NT2/D1 (cell line): ENCODE measurements around the gene ACTR3C.
"Not testable (repeated sequence)": the region's sequence is repeated elsewhere in the genome, so short reads cannot be mapped to it uniquely, and the experiment has no call there.

ENCODE experiments used
- DNase-seq: peaks from one replicate; pipeline ENCODE4 v3.0.0-alpha.2; 2011; ENCODE audit warnings: low read depth, low spot score
- H3K27me3 ChIP-seq: 2 replicates; pipeline ENCODE4 v1.6.0; 2011; ENCODE audit warnings: mild to moderate bottlenecking; ENCODE audit not compliant: insufficient read length, insufficient read depth
- H3K36me3 ChIP-seq: 2 replicates; pipeline ENCODE4 v1.6.1; 2011; ENCODE audit warnings: mild to moderate bottlenecking, low read length, mixed read lengths; ENCODE audit not compliant: insufficient read depth, insufficient read length
- H3K4me1 ChIP-seq: 2 replicates; pipeline ENCODE4 v1.5.1; 2011; ENCODE audit not compliant: insufficient read depth, insufficient read length
- H3K4me3 ChIP-seq: 2 replicates; pipeline ENCODE4 v1.5.1; 2011; ENCODE audit warnings: low read depth; ENCODE audit not compliant: insufficient read length
- H3K9ac ChIP-seq: 2 replicates; pipeline ENCODE4 v1.6.0; 2011; ENCODE audit warnings: low read depth; ENCODE audit not compliant: insufficient read length
- H3K9me3 ChIP-seq: 2 replicates; pipeline ENCODE4 v1.5.1; 2011; ENCODE audit warnings: mild to moderate bottlenecking, low read length; ENCODE audit not compliant: insufficient read depth

ACTR3C gene

DNA sequence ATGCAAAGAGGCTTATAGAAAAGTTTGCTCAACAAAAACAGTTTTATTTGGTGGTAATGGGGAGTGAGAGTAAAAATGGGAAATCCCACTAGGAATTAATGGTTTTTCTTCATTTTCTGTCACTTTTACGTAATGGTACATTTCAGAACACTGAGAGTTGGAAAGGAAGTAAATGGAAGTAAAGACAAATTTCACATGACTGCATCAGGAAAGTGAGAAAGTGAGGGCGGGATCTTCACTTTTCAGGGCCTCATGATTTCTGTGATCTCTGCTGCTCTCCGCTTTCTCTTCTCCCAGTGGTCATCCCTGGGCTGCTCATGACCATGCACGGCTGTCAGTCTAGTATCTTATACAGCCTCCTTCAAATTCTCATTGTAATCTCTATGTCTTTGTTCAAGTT is 117.5 kb downstream of the ACTR3C start:
- H3K9ac ChIP-seq, DNase-seq, H3K4me3 ChIP-seq, H3K36me3 ChIP-seq, H3K4me1 ChIP-seq, H3K27me3 ChIP-seq, H3K9me3 ChIP-seq: not testable (repeated sequence)

DNA sequence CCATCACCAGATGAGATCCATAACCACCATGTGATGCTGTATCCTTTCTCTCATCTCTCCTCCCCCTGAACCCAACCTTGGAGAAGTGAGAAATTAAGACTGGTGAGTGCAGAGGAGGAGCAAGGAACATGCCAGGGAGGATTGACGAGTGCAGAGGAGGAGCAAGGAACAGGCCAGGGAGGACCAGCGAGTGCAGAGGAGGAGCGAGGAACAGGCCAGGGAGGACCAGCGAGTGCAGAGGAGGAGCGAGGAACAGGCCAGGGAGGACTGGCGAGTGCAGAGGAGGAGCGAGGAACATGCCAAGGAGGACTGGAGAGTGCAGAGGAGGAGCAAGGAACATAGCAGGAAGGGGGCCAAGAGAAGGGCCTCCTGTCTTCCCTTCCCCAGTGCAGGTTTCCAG is 118.8 kb downstream of the ACTR3C start:
- H3K4me1 ChIP-seq, H3K36me3 ChIP-seq, H3K9me3 ChIP-seq, DNase-seq, H3K4me3 ChIP-seq, H3K27me3 ChIP-seq, H3K9ac ChIP-seq: not testable (repeated sequence)

- H3K4me1 ChIP-seq, H3K36me3 ChIP-seq: not testable (repeated sequence)
These were observed 120.5 kb downstream of the ACTR3C start for GRCh38 chr7:150202894-150203293.

More at GRCh38 chr7:150202894-150203293, 120.5 kb downstream of the ACTR3C start:
- not testable (repeated sequence) for H3K27me3 ChIP-seq, H3K4me3 ChIP-seq, DNase-seq, H3K9me3 ChIP-seq, H3K9ac ChIP-seq
